WTC11 (cell line): ENCODE measurements around the gene OTOG.

Experiments
- NFYB ChIP-seq: sonication (generic); formaldehyde crosslinking; conservative IDR thresholded peaks from 2 replicates; pipeline ENCODE4 v1.8.0; 2022; ENCODE audit warnings: low read depth, missing genetic modification reagents
- TF ChIP-seq, protein P1 (sequence below): sonication (generic); formaldehyde crosslinking; IDR thresholded peaks from 2 replicates; pipeline ENCODE4 v1.8.0; 2022; ENCODE audit warnings: mild to moderate bottlenecking, missing genetic modification reagents

DNA sequence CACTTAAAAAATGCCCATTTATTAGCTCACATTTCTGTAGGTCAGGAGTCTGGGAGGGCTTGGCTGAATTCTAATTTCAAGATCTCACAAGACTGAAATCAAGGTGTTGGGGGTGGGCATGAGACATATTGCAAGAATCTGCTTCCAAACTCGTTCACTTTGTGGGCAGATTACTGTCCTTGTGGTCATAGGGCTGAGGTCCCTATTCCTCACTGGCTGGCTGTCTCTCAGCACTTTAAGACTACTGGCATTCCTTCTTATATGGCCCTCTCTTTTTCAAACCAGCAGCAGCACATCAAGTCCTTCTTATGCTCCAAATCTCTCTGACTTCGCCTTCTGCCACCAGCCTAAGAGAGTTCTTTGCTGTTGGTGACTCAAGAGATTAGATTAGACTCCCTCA is 144.5 kb downstream of the OTOG start:
- no peak for TF ChIP-seq NFYB
- TF ChIP-seq, protein P1, sequence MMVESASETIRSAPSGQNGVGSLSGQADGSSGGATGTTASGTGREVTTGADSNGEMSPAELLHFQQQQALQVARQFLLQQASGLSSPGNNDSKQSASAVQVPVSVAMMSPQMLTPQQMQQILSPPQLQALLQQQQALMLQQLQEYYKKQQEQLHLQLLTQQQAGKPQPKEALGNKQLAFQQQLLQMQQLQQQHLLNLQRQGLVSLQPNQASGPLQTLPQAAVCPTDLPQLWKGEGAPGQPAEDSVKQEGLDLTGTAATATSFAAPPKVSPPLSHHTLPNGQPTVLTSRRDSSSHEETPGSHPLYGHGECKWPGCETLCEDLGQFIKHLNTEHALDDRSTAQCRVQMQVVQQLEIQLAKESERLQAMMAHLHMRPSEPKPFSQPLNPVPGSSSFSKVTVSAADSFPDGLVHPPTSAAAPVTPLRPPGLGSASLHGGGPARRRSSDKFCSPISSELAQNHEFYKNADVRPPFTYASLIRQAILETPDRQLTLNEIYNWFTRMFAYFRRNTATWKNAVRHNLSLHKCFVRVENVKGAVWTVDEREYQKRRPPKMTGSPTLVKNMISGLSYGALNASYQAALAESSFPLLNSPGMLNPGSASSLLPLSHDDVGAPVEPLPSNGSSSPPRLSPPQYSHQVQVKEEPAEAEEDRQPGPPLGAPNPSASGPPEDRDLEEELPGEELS (CRISPR knock-in tag), result no peak
